HG02973 (cell line): ENCODE results near the gene TMC3.
A peak's percentile ranks its signal among the peaks of the same experiment; 100 is the strongest.

Experiments
- ATAC-seq: cut with Tn5 transposase; IDR thresholded peaks from one replicate; pipeline ENCODE4 v1.9.1; 2021; ENCODE audit warnings: moderate library complexity; ENCODE audit not compliant: unreplicated experiment

The TMC3 gene

GRCh38 chr15:81323944-81324881 lies 49.8 kb downstream of the TMC3 start, which contains the start of gene STARD5:
TSS of gene STARD5 (minus strand) at chr15:81324141. CDS start at chr15:81324099, 42 bp downstream.
- ATAC-seq, result peak; percentile 100

- ATAC-seq, result no peak
Measured at GRCh38 chr15:81323559-81323943, 50.5 kb downstream of the TMC3 start.

GRCh38 chr15:81322676-81323253 lies 51.2 kb downstream of the TMC3 start:
- no peak for ATAC-seq

- ATAC-seq, result no peak
Measured at GRCh38 chr15:81321667-81322066, 52.3 kb downstream of the TMC3 start.

GRCh38 chr15:81317642-81318017 lies 56.4 kb downstream of the TMC3 start:
- no peak for ATAC-seq

- ATAC-seq, result no peak
Measured at GRCh38 chr15:81316267-81316666, 57.7 kb downstream of the TMC3 start.

GRCh38 chr15:81315452-81316175 lies 58.4 kb downstream of the TMC3 start:
- no peak for ATAC-seq

GRCh38 chr15:81314378-81314777 lies 59.6 kb downstream of the TMC3 start:
- no peak for ATAC-seq

GRCh38 chr15:81313686-81314085 lies 60.3 kb downstream of the TMC3 start:
- no peak for ATAC-seq

GRCh38 chr15:81312790-81313543 lies 61.0 kb downstream of the TMC3 start:
- no peak for ATAC-seq

- ATAC-seq, result peak; percentile 56
Measured at GRCh38 chr15:81311752-81312464, 62.1 kb downstream of the TMC3 start.

GRCh38 chr15:81310480-81310879 lies 63.5 kb downstream of the TMC3 start:
- no peak for ATAC-seq

- no peak for ATAC-seq
Measured at GRCh38 chr15:81309647-81310450, 64.2 kb downstream of the TMC3 start.

GRCh38 chr15:81308260-81308659 lies 65.8 kb downstream of the TMC3 start:
- ATAC-seq, result no peak

GRCh38 chr15:81304226-81304625 lies 69.8 kb downstream of the TMC3 start:
- no peak for ATAC-seq

- no peak for ATAC-seq
Measured at GRCh38 chr15:81303244-81304225, 70.5 kb downstream of the TMC3 start.

- peak; percentile 16 for ATAC-seq
Measured at GRCh38 chr15:81302701-81303109, 71.3 kb downstream of the TMC3 start.

- peak; percentile 65 for ATAC-seq
Measured at GRCh38 chr15:81301815-81302399, 72.1 kb downstream of the TMC3 start.
